Stomach (tissue), 4 donors: ENCODE data around the gene ADISSP.

Experiments used
- CTCF ChIP-seq, 7 experiments: fragments of 450-650 bp in 4 of 7; fragments of 200-600 bp in 3 of 7; sonication (generic) in 3 of 7; IDR thresholded peaks; one replicate each; pipeline ENCODE4 v1.5.1; 2016 to 2019; ENCODE audit warnings: antibody characterized with exemption in 7 of 7, control low read depth in 2 of 7, mild to moderate bottlenecking in 1 of 7
- EP300 ChIP-seq: sonication (generic); formaldehyde crosslinking; IDR thresholded peaks from one replicate; pipeline ENCODE4 v1.6.1; 2017; ENCODE audit warnings: antibody characterized with exemption
- POLR2A ChIP-seq, 4 donors: fragments of 450-650 bp; IDR thresholded peaks; one replicate each; pipeline ENCODE4 v1.6.1; 2016; ENCODE audit warnings: antibody characterized with exemption in 4 of 4, control low read depth in 2 of 4, mild to moderate bottlenecking in 1 of 4, moderate library complexity in 1 of 4
- POLR2AphosphoS5 ChIP-seq, 3 donors: sonication (generic); formaldehyde crosslinking; IDR thresholded peaks; one replicate each; pipeline ENCODE4 v1.6.1; 2016; ENCODE audit warnings: antibody characterized with exemption in 3 of 3

- TF ChIP-seq CTCF (IDR thresholded peaks at IDR 0.05) (no peak), POLR2A (IDR thresholded peaks at IDR 0.05) (no peak), POLR2AphosphoS5 (IDR thresholded peaks at IDR 0.05) (no peak), EP300 (no peak)
Measured at GRCh38 chr20:3729811-3730540, 37.6 kb downstream of the ADISSP start.
